Panc1 (cell line): Measurements from ENCODE around the gene TULP3.

Experiments
- POLR2AphosphoS5 ChIP-seq: IDR thresholded peaks from 2 replicates; pipeline ENCODE4 v1.6.1; 2012; ENCODE audit warnings: mild to moderate bottlenecking, low read depth, low read length, moderate library complexity
- SIN3A ChIP-seq: IDR thresholded peaks from 2 replicates; pipeline ENCODE4 v1.6.1; 2012; ENCODE audit warnings: low read depth, mild to moderate bottlenecking, low read length, moderate library complexity, borderline replicate concordance; ENCODE audit not compliant: insufficient read depth
- TCF7L2 ChIP-seq: IDR thresholded peaks from 2 replicates; pipeline ENCODE4 v1.6.1; 2011; ENCODE audit warnings: mild to moderate bottlenecking, low read depth, low read length, inconsistent platforms
- TF ChIP-seq, protein P1 (sequence below): fragments of 450-650 bp; IDR thresholded peaks from 2 replicates; pipeline ENCODE4 v1.5.1; 2017; ENCODE audit warnings: mild to moderate bottlenecking

DNA sequence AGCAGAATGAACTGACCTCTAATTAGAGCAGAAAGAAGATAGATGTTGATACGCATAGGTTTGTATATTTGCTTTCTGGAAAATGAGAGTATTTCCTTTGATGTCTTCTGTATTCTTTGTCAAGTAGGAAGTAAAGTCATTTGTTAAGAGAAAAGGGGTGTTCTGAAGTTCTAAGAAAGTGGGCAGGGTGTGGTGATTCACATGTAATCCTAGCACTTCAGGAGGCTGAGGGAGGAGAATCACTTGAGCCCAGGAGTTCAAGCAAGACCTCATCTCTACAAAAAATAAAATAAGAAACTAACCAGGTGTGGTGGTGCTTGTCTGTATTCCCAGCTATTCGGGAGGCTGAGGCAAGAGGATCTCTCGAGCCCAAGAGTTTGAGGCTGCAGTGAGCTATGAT is 10.8 kb upstream of the TULP3 start:
- TF ChIP-seq, protein P1, sequence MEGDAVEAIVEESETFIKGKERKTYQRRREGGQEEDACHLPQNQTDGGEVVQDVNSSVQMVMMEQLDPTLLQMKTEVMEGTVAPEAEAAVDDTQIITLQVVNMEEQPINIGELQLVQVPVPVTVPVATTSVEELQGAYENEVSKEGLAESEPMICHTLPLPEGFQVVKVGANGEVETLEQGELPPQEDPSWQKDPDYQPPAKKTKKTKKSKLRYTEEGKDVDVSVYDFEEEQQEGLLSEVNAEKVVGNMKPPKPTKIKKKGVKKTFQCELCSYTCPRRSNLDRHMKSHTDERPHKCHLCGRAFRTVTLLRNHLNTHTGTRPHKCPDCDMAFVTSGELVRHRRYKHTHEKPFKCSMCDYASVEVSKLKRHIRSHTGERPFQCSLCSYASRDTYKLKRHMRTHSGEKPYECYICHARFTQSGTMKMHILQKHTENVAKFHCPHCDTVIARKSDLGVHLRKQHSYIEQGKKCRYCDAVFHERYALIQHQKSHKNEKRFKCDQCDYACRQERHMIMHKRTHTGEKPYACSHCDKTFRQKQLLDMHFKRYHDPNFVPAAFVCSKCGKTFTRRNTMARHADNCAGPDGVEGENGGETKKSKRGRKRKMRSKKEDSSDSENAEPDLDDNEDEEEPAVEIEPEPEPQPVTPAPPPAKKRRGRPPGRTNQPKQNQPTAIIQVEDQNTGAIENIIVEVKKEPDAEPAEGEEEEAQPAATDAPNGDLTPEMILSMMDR = no peak
- TF ChIP-seq TCF7L2 = no peak
- TF ChIP-seq POLR2AphosphoS5 = no peak
- TF ChIP-seq SIN3A = no peak
